Measurements from ENCODE around the gene NMUR1. TPM values are rescaled to one million over a fixed set of nuclear protein-coding genes. Genes with fewer than 3 reads are reported as not detected.

NMUR1 gene
- total RNA-seq, 1 donor from 2014 or later, result not detected

- no peak for DNase-seq (ENCODE audit: extremely low read depth, low read depth, low spot score)
Measured at GRCh38 chr2:231494669-231495068, 35.6 kb downstream of the NMUR1 start.

GRCh38 chr2:231490801-231491200, 39.4 kb downstream of the NMUR1 start:
- no peak for DNase-seq (ENCODE audit: extremely low read depth, low read depth, low spot score)

- no peak for DNase-seq (ENCODE audit: extremely low read depth, low read depth, low spot score)
Measured at GRCh38 chr2:231489990-231490389, 40.3 kb downstream of the NMUR1 start.

GRCh38 chr2:231488331-231488730, 41.9 kb downstream of the NMUR1 start:
- no peak for DNase-seq (ENCODE audit: extremely low read depth, low read depth, low spot score)

- no peak for DNase-seq (ENCODE audit: extremely low read depth, low read depth, low spot score)
Measured at GRCh38 chr2:231486851-231487596, 43.2 kb downstream of the NMUR1 start.

GRCh38 chr2:231483398-231484329, 46.6 kb downstream of the NMUR1 start:
- no peak for DNase-seq (ENCODE audit: extremely low read depth, low read depth, low spot score)

- no peak for DNase-seq (ENCODE audit: extremely low read depth, low read depth, low spot score)
Measured at GRCh38 chr2:231482806-231483391, 47.3 kb downstream of the NMUR1 start.

GRCh38 chr2:231480781-231481180, 49.5 kb downstream of the NMUR1 start:
- DNase-seq (ENCODE audit: extremely low read depth, low read depth, low spot score), result no peak

- no peak for DNase-seq (ENCODE audit: extremely low read depth, low read depth, low spot score)
Measured at GRCh38 chr2:231479455-231479854, 50.8 kb downstream of the NMUR1 start.

- no peak for DNase-seq (ENCODE audit: extremely low read depth, low read depth, low spot score)
Measured at GRCh38 chr2:231476920-231477319, 53.3 kb downstream of the NMUR1 start.

- no peak for DNase-seq (ENCODE audit: extremely low read depth, low read depth, low spot score)
Measured at GRCh38 chr2:231475965-231476364, 54.3 kb downstream of the NMUR1 start.

Other genes with a start within 250 kb of the NMUR1 start
- 0.44 and 1.2 TPM in 2 replicates for gene B3GNT7, start 134.7 kb downstream of the NMUR1 start, total RNA-seq
- 110 and 224 TPM in 2 replicates for gene NCL, start 66.0 kb downstream of the NMUR1 start, total RNA-seq
- not detected in 2 replicates for gene TEX44, start 62.4 kb upstream of the NMUR1 start, total RNA-seq
- 815 and 859 TPM in 2 replicates for gene PTMA, start 178.1 kb upstream of the NMUR1 start, total RNA-seq